H1 (cell line): ENCODE data around the gene HDLBP. TPM values are rescaled to one million over a fixed set of nuclear protein-coding genes. Genes with fewer than 3 reads are reported as not detected.

ENCODE experiments used
- CBX5 ChIP-seq: fragments of 300-800, 300-1000 bp; sonication (generic); IDR thresholded peaks from 2 replicates; pipeline ENCODE4 v1.7.1; 2016; ENCODE audit warnings: antibody characterized with exemption, low read length, low read depth
- CHD2 ChIP-seq: IDR thresholded peaks from 2 replicates; pipeline ENCODE4 v1.6.1; 2012; ENCODE audit warnings: low read length, improper control_type of control experiment
- KDM5A ChIP-seq: fragments of 200-600 bp; IDR thresholded peaks from 2 replicates; pipeline ENCODE4 v1.7.1; 2012; ENCODE audit warnings: mild to moderate bottlenecking, low read length, inconsistent platforms, mixed read lengths
- POU5F1 ChIP-seq: IDR thresholded peaks from 2 replicates; pipeline ENCODE4 v1.6.1; 2011; ENCODE audit warnings: low read depth, mild to moderate bottlenecking, low read length, moderate library complexity
- RAD21 ChIP-seq, 2 experiments: IDR thresholded peaks in 1 of 2; conservative IDR thresholded peaks in 1 of 2; 2 replicates each; pipeline ENCODE4 v1.6.1; 2011; ENCODE audit warnings: low read depth in 2 of 2, low read length in 2 of 2, improper control_type of control experiment in 1 of 2, inconsistent platforms in 1 of 2, mild to moderate bottlenecking in 1 of 2, moderate library complexity in 1 of 2
- RFX5 ChIP-seq: IDR thresholded peaks from 2 replicates; pipeline ENCODE4 v1.6.1; 2011; ENCODE audit warnings: low read depth, low read length, improper control_type of control experiment, borderline replicate concordance
- SP4 ChIP-seq: IDR thresholded peaks from 2 replicates; pipeline ENCODE4 v1.6.1; 2012; ENCODE audit warnings: low read length, inconsistent platforms
- SUZ12 ChIP-seq: fragments of 200-600 bp; sonication (generic); IDR thresholded peaks from 2 replicates; pipeline ENCODE4 v1.6.1; 2012; ENCODE audit warnings: mild to moderate bottlenecking, inconsistent platforms, low read length, moderate library complexity, mixed read lengths
- TAF1 ChIP-seq: IDR thresholded peaks from 2 replicates; pipeline ENCODE4 v1.6.1; 2011; ENCODE audit warnings: mild to moderate bottlenecking, low read depth, low read length
- TBP ChIP-seq: IDR thresholded peaks from 2 replicates; pipeline ENCODE4 v1.6.1; 2011; ENCODE audit warnings: low read depth, low read length, improper control_type of control experiment
- polyA plus RNA-seq, 7 experiments: library from polyadenylated mRNA; depleted of rRNA in 3 of 7; stranded (reverse) in 5 of 7; unstranded in 2 of 7; fragments of >200 nt in 5 of 7; fragments of 200-250 nt in 2 of 7; gene quantifications; 1 replicate in 5 of 7; 2 replicates in 1 of 7; 4 replicates in 1 of 7; pipeline versions ENCODE4 v1.2.1 to v1.2.3, GENCODE V29; 2011 to 2013; ENCODE audit warnings: missing spikeins in 2 of 7, mixed read lengths in 2 of 7
- total RNA-seq: library from RNA; stranded (reverse); fragmentation: NEBNext Ultra II Directional; extraction: Animal tissue kit (Norgen Biotek cat#: 25700); gene quantifications from 2 replicates; pipeline ENCODE4 v1.2.1, GENCODE V29; 2021
- TF ChIP-seq, protein P1 (sequence below): fragments of 300-600 bp; sonication (generic); IDR thresholded peaks from 2 replicates; pipeline ENCODE4 v1.7.1; 2012; ENCODE audit warnings: low read length, moderate library complexity, mild to moderate bottlenecking, inconsistent platforms; ENCODE audit not compliant: insufficient replicate concordance
- TF ChIP-seq, protein P2 (sequence below): IDR thresholded peaks from 2 replicates; pipeline ENCODE4 v1.6.1; 2012; ENCODE audit warnings: inconsistent platforms

Gene HDLBP
- total and polyA plus RNA-seq, 2 of the 8 experiments (the other 6 are each of a cell fraction or from before 2014, with no cell fraction given) = 185 to 360 TPM

DNA sequence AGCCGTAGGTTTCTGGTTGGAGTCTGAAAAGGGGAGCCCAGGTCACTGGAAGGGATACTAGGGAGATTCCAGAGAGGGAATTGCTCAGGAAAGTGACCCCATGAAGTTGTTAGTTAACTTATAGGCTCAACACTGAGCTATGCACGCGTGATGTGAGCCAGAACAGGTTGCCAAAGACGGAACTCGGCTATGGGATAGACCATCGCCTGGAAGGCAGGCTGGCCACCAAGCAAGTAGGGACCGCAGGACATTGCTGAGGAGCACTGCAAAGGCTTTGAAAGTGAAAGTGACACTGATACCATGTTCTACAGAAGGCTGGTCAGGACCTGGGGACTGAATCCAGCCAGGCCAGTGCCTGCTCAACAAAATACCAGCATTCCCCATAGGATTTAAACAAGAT lies 48.0 kb upstream of the HDLBP start (continued):
- TF ChIP-seq, protein P1, sequence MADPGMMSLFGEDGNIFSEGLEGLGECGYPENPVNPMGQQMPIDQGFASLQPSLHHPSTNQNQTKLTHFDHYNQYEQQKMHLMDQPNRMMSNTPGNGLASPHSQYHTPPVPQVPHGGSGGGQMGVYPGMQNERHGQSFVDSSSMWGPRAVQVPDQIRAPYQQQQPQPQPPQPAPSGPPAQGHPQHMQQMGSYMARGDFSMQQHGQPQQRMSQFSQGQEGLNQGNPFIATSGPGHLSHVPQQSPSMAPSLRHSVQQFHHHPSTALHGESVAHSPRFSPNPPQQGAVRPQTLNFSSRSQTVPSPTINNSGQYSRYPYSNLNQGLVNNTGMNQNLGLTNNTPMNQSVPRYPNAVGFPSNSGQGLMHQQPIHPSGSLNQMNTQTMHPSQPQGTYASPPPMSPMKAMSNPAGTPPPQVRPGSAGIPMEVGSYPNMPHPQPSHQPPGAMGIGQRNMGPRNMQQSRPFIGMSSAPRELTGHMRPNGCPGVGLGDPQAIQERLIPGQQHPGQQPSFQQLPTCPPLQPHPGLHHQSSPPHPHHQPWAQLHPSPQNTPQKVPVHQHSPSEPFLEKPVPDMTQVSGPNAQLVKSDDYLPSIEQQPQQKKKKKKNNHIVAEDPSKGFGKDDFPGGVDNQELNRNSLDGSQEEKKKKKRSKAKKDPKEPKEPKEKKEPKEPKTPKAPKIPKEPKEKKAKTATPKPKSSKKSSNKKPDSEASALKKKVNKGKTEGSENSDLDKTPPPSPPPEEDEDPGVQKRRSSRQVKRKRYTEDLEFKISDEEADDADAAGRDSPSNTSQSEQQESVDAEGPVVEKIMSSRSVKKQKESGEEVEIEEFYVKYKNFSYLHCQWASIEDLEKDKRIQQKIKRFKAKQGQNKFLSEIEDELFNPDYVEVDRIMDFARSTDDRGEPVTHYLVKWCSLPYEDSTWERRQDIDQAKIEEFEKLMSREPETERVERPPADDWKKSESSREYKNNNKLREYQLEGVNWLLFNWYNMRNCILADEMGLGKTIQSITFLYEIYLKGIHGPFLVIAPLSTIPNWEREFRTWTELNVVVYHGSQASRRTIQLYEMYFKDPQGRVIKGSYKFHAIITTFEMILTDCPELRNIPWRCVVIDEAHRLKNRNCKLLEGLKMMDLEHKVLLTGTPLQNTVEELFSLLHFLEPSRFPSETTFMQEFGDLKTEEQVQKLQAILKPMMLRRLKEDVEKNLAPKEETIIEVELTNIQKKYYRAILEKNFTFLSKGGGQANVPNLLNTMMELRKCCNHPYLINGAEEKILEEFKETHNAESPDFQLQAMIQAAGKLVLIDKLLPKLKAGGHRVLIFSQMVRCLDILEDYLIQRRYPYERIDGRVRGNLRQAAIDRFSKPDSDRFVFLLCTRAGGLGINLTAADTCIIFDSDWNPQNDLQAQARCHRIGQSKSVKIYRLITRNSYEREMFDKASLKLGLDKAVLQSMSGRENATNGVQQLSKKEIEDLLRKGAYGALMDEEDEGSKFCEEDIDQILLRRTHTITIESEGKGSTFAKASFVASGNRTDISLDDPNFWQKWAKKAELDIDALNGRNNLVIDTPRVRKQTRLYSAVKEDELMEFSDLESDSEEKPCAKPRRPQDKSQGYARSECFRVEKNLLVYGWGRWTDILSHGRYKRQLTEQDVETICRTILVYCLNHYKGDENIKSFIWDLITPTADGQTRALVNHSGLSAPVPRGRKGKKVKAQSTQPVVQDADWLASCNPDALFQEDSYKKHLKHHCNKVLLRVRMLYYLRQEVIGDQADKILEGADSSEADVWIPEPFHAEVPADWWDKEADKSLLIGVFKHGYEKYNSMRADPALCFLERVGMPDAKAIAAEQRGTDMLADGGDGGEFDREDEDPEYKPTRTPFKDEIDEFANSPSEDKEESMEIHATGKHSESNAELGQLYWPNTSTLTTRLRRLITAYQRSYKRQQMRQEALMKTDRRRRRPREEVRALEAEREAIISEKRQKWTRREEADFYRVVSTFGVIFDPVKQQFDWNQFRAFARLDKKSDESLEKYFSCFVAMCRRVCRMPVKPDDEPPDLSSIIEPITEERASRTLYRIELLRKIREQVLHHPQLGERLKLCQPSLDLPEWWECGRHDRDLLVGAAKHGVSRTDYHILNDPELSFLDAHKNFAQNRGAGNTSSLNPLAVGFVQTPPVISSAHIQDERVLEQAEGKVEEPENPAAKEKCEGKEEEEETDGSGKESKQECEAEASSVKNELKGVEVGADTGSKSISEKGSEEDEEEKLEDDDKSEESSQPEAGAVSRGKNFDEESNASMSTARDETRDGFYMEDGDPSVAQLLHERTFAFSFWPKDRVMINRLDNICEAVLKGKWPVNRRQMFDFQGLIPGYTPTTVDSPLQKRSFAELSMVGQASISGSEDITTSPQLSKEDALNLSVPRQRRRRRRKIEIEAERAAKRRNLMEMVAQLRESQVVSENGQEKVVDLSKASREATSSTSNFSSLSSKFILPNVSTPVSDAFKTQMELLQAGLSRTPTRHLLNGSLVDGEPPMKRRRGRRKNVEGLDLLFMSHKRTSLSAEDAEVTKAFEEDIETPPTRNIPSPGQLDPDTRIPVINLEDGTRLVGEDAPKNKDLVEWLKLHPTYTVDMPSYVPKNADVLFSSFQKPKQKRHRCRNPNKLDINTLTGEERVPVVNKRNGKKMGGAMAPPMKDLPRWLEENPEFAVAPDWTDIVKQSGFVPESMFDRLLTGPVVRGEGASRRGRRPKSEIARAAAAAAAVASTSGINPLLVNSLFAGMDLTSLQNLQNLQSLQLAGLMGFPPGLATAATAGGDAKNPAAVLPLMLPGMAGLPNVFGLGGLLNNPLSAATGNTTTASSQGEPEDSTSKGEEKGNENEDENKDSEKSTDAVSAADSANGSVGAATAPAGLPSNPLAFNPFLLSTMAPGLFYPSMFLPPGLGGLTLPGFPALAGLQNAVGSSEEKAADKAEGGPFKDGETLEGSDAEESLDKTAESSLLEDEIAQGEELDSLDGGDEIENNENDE = no peak
- TF ChIP-seq POU5F1 (no peak), KDM5A (no peak), RFX5 (no peak), CBX5 (no peak), TBP (no peak), SP4 (no peak), SUZ12 (no peak), RAD21 (IDR thresholded peaks at IDR 0.05 in 1 of 2, conservative IDR thresholded peaks at IDR 0.05 in 1 of 2; ENCODE audit: low read depth in 2 of 2, low read length in 2 of 2) (no peak), TAF1 (no peak), CHD2 (no peak)
- TF ChIP-seq, protein P2, sequence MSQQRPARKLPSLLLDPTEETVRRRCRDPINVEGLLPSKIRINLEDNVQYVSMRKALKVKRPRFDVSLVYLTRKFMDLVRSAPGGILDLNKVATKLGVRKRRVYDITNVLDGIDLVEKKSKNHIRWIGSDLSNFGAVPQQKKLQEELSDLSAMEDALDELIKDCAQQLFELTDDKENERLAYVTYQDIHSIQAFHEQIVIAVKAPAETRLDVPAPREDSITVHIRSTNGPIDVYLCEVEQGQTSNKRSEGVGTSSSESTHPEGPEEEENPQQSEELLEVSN = no peak
